Measurements from ENCODE around the gene SLC36A2.

Gene SLC36A2

GRCh38 chr5:151281001-151281639 lies 66.2 kb downstream of the SLC36A2 start:
- no peak for TF ChIP-seq CTCF (IDR thresholded peaks at IDR 0.05)
- Mint-ChIP-seq H3K27me3 (ENCODE audit: low read depth, poor library complexity) (peaks cover 35% of the 10 kb centered on the region), H3K36me3 (ENCODE audit: low read depth) (no peaks in the 10 kb centered on the region), H3K4me1 (no peaks in the 10 kb centered on the region), H3K9me3 (no peaks in the 10 kb centered on the region), H3K27ac (no peak overlapping the region), H3K4me3 (no peak overlapping the region)
- no peak for DNase-seq

GRCh38 chr5:151280443-151280842 lies 66.9 kb downstream of the SLC36A2 start:
- Mint-ChIP-seq H3K36me3 (ENCODE audit: low read depth) (no peaks in the 10 kb centered on the region), H3K27ac (no peak overlapping the region), H3K27me3 (ENCODE audit: low read depth, poor library complexity) (peaks cover 35% of the 10 kb centered on the region), H3K4me3 (no peak overlapping the region), H3K9me3 (no peaks in the 10 kb centered on the region), H3K4me1 (no peaks in the 10 kb centered on the region)
- no peak for TF ChIP-seq CTCF (IDR thresholded peaks at IDR 0.05)
- DNase-seq: no peak

- no peaks in the 10 kb centered on the region for H3K9me3 Mint-ChIP-seq
- TF ChIP-seq CTCF (IDR thresholded peaks at IDR 0.05): no peak
- no peak overlapping the region for H3K27ac Mint-ChIP-seq
- H3K4me3 Mint-ChIP-seq: no peak overlapping the region
- DNase-seq: no peak
- H3K4me1 Mint-ChIP-seq: no peaks in the 10 kb centered on the region
- peaks cover 35% of the 10 kb centered on the region for H3K27me3 Mint-ChIP-seq (ENCODE audit: low read depth, poor library complexity)
- no peaks in the 10 kb centered on the region for H3K36me3 Mint-ChIP-seq (ENCODE audit: low read depth)
Observed at GRCh38 chr5:151278845-151279244, 68.5 kb downstream of the SLC36A2 start.

GRCh38 chr5:151275803-151276202 lies 71.6 kb downstream of the SLC36A2 start:
- Mint-ChIP-seq H3K4me1 (no peaks in the 10 kb centered on the region), H3K27me3 (ENCODE audit: low read depth, poor library complexity) (peaks cover 25% of the 10 kb centered on the region), H3K4me3 (no peak overlapping the region), H3K9me3 (no peaks in the 10 kb centered on the region), H3K27ac (no peak overlapping the region), H3K36me3 (ENCODE audit: low read depth) (no peaks in the 10 kb centered on the region)
- DNase-seq: no peak
- no peak for TF ChIP-seq CTCF (IDR thresholded peaks at IDR 0.05)

GRCh38 chr5:151274666-151275065 lies 72.7 kb downstream of the SLC36A2 start:
- Mint-ChIP-seq H3K27ac (no peak overlapping the region), H3K4me3 (no peak overlapping the region), H3K9me3 (no peaks in the 10 kb centered on the region), H3K4me1 (no peaks in the 10 kb centered on the region), H3K36me3 (ENCODE audit: low read depth) (no peaks in the 10 kb centered on the region), H3K27me3 (ENCODE audit: low read depth, poor library complexity) (peaks cover 20% of the 10 kb centered on the region)
- no peak for DNase-seq
- TF ChIP-seq CTCF (IDR thresholded peaks at IDR 0.05): no peak

GRCh38 chr5:151271336-151271735 lies 76.0 kb downstream of the SLC36A2 start:
- DNase-seq: no peak
- Mint-ChIP-seq H3K9me3 (no peaks in the 10 kb centered on the region), H3K36me3 (ENCODE audit: low read depth) (peaks cover 21% of the 10 kb centered on the region), H3K4me1 (peaks cover 7% of the 10 kb centered on the region), H3K27ac (no peak overlapping the region), H3K4me3 (no peak overlapping the region), H3K27me3 (ENCODE audit: low read depth, poor library complexity) (no peaks in the 10 kb centered on the region)
- no peak for TF ChIP-seq CTCF (IDR thresholded peaks at IDR 0.05)

Measured in nephron progenitor cell (in vitro differentiated cells).